Activated CD4-positive, alpha-beta T cell treated with anti-CD3 and anti-CD28 coated beads for 4 hours (primary cell): ENCODE results near the gene ATP13A4.

Source experiments
- DNase-seq, 2 donors: peaks; one replicate each; pipeline ENCODE4 v3.0.0-alpha.2; 2020

ATP13A4 gene

DNA sequence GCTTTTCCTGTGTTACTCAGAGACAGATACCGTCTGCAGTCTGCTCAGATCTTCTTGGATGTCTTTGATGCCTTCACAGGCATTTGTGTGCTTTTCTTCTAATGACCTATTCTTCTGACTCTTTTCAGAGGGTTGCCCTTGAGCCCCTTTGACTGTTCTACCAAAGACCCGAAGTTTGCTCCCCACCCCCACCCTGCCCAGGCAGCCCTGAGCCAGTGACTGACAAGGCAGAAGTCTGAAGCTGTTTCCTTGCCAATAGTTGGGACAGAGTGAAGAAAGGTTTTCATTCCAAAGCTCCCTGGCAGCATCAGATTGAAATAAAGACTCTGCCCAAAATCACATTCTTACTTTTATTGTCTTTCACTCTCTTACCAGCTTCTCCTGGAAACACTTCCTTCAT, 167.1 kb downstream of the ATP13A4 start:
- DNase-seq, result no peak

DNA sequence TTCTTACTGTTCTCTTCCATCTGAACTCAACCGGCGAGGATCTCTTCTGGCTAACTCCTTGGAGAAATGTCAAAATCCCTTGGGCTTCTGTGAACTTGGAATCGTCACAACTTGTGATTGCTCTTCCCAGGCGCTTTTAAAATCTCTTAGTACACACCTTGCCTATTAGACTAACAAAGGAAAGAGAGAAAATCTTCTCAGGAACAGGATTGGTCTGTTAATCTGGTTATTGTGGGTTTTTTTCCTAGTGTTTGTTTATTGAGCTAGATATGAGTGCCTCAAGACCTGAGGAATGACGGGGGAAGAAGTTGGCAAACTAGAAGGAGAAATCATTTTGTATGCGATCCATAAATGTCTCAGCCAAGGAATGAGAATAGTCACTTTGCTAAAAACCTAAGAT, 176.0 kb downstream of the ATP13A4 start, which contains the start of gene ATP13A5:
TSS of gene ATP13A5 (minus strand) at position 48 of the 400 bp plus-strand sequence. CDS start at position 20, 28 bp downstream.
- no peak for DNase-seq

DNA sequence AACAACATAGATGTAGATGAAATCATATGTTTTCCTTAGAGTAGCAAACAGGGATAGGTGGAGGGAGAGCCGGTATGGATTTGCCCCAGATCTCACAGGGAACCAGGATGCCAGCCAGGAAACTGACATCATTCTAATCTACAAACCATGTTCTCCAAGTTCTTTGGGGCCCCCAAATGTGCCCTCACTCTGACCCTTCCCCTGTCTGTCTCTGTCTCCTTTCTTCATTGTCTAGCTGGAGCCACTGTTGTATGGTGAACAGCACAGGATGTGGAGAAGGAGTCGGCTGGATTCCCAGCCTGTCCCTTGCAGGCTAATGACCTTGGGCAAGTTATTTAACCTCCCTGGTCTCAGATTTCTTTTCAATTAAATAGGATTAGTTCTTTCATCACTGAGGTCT, 177.1 kb downstream of the ATP13A4 start:
- no peak for DNase-seq

DNA sequence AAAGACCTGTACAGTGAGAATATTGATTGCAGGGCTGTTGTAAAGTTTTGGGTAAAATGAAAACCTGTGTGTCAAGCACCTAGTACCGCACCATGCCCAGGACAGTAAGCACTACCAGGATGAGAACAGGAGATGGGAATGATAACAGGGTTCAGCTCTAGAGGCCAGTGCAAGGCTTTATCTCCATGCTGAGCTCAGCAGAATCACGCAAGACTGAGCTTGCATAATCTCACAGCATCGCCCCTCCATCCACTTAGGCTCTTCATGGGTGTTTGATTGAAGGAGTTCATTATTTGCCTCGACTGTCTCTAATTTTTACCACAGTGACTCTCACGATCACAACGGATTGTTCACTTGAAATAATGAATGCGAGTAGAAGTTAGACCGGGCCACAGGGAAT, 179.1 kb downstream of the ATP13A4 start:
- DNase-seq, result no peak

DNA sequence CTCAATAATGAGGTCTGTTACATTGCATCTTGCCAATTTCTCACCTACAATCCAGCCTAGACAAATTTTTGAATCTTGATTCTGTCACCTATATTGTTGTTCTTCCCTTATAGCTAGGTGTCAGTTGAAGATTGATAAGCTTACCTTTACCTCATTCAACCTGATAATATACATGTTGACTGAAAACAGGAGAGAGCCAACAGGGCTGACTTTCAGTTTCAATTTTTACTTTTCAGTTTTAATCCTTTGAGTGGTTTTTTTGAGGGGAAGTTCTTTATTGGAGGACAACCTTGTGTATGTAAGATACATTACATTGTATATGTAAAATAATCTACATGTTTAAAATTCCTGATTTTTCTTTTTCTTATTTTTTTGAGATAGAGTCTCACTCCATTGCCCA, 181.9 kb downstream of the ATP13A4 start:
- no peak for DNase-seq

DNA sequence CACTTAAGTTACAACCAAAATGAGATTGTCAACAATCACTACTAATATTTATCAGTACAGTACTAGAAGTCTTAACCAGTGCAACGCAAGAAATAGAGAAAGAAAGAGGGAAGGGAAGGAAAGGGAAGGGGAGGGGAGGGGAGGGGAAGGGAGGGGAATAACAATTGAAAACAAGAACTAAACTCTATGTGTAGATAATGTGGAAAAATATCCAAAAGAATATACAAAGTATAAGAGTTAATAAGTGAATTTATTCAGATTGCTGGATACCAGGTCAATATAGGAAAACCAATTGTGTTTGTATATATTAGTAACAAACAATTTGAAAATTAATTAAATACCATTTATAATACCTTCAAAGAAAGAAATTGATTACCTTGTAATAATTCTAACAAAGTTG, 186.8 kb downstream of the ATP13A4 start:
- no peak for DNase-seq

DNA sequence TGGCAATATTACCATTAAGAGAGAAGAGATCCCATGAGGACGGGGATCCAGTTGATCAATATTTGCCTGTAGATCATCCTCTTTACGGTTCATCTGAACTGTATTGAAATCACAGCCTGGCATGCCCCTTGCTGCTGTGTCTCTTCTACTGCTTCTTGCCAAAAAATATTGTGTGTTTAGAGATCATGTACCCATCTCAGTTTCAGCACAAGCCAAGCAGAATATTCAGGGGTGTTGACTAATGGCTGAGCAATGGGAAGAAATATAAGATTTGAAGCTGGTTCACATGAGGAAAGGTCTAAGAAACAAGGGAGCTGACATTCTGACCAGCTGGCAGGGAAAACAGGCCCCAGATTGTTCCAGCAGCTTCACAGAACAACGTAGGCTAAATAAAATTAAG, 197.4 kb downstream of the ATP13A4 start:
- no peak for DNase-seq

DNA sequence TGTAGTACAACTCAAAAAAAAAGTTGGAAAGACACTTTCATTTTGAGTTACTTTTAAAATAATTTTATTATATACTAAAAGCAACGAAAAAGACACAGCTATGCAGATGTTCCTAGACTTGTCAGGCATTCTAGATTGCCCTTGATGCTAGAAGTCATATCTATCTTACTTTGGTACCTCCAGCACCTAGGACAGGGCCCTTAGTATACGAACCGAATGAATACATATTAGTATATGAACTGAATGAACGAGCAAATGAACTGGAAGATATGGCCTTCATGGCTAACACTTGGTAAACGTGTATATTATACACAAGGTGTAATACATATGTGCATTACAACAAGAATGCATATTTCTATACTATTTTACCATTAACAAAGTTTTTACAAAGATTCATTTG, 200.3 kb downstream of the ATP13A4 start:
- DNase-seq, result no peak
